Measurements from ENCODE around the gene SDSL. TPM values are rescaled to one million over a fixed set of nuclear protein-coding genes. Genes with fewer than 3 reads are reported as not detected.

Gene SDSL
- total RNA-seq, 4 donors from 2014 or later: 2.7 to 5.6 (median 3.2) TPM

GRCh38 chr12:113391145-113391544 is 31.0 kb upstream of the SDSL start:
- DNase-seq (ENCODE audit: extremely low spot score): no peak
- Histone ChIP-seq H3K27me3 (no peaks in the 10 kb centered on the region), H3K27ac (replicated peaks in 1 of 4) (no peak overlapping the region), H3K4me3 (no peak overlapping the region), H3K36me3 (peaks cover 18 to 52% (median 51%) of the 10 kb centered on the region in 4 donors), H3K4me1 (no peaks in the 10 kb centered on the region), H3K9me3 (no peaks in the 10 kb centered on the region)
- intact Hi-C loops (cut with DNase I): no loop called here
- WGBS: 92% methylated on average over 3 of the region's 3 CpGs
- TF ChIP-seq CTCF (IDR thresholded peaks at IDR 0.05) (no peak), POLR2A (IDR thresholded peaks at IDR 0.05; ENCODE audit: low read depth) (no peak), POLR2AphosphoS5 (IDR thresholded peaks at IDR 0.05) (no peak), EP300 (IDR thresholded peaks at IDR 0.05) (no peak)

GRCh38 chr12:113391650-113392337 is 30.4 kb upstream of the SDSL start:
- TF ChIP-seq POLR2AphosphoS5 (IDR thresholded peaks at IDR 0.05) (no peak), EP300 (IDR thresholded peaks at IDR 0.05) (no peak), CTCF (IDR thresholded peaks at IDR 0.05) (no peak), POLR2A (IDR thresholded peaks at IDR 0.05; ENCODE audit: low read depth) (no peak)
- no peaks in the 10 kb centered on the region for H3K27me3 ChIP-seq
- no peak for DNase-seq (ENCODE audit: extremely low spot score)
- H3K4me3 ChIP-seq: no peak overlapping the region
- no peaks in the 10 kb centered on the region for H3K9me3 ChIP-seq
- peaks cover 18 to 46% (median 44%) of the 10 kb centered on the region in 4 donors for H3K36me3 ChIP-seq
- WGBS: 87% methylated on average over 9 of the region's 9 CpGs
- intact Hi-C loops (cut with DNase I): no loop called here
- no peaks in the 10 kb centered on the region for H3K4me1 ChIP-seq
- no peak overlapping the region for H3K27ac ChIP-seq (replicated peaks in 1 of 4)

GRCh38 chr12:113392520-113392919 is 29.7 kb upstream of the SDSL start:
- Histone ChIP-seq H3K4me1 (no peaks in the 10 kb centered on the region), H3K4me3 (no peak overlapping the region), H3K27me3 (peaks cover 0 to 3% (median 0%) of the 10 kb centered on the region in 4 donors), H3K9me3 (no peaks in the 10 kb centered on the region), H3K36me3 (peaks cover 18 to 39% (median 37%) of the 10 kb centered on the region in 4 donors), H3K27ac (replicated peaks in 1 of 4) (no peak overlapping the region)
- TF ChIP-seq CTCF (IDR thresholded peaks at IDR 0.05) (no peak), POLR2AphosphoS5 (IDR thresholded peaks at IDR 0.05) (no peak), POLR2A (IDR thresholded peaks at IDR 0.05; ENCODE audit: low read depth) (no peak), EP300 (IDR thresholded peaks at IDR 0.05) (no peak)
- WGBS: 83% methylated on average over 7 of the region's 7 CpGs
- DNase-seq (ENCODE audit: extremely low spot score): no peak
- intact Hi-C loops (cut with DNase I): no loop called here

- intact Hi-C loops (cut with DNase I): no loop called here
- no peak overlapping the region for H3K4me3 ChIP-seq
- H3K4me1 ChIP-seq: no peaks in the 10 kb centered on the region
- no peak for DNase-seq (ENCODE audit: extremely low spot score)
- H3K9me3 ChIP-seq: no peaks in the 10 kb centered on the region
- peaks cover 18 to 33% (median 32%) of the 10 kb centered on the region in 4 donors for H3K36me3 ChIP-seq
- no peak overlapping the region for H3K27ac ChIP-seq (replicated peaks in 1 of 4)
- H3K27me3 ChIP-seq: peaks cover 0 to 9% (median 0%) of the 10 kb centered on the region in 4 donors
- WGBS: 76% methylated on average over 12 of the region's 17 CpGs
- TF ChIP-seq POLR2AphosphoS5 (IDR thresholded peaks at IDR 0.05) (peak in 1 of 2 donors; percentile 13), EP300 (IDR thresholded peaks at IDR 0.05) (no peak)
Observed at GRCh38 chr12:113392988-113393579, 29.1 kb upstream of the SDSL start.

- intact Hi-C loops (cut with DNase I): no loop called here
- no peak for TF ChIP-seq CTCF (IDR thresholded peaks at IDR 0.05)
- TF ChIP-seq POLR2AphosphoS5 (IDR thresholded peaks at IDR 0.05): no peak
- TF ChIP-seq POLR2A (IDR thresholded peaks at IDR 0.05; ENCODE audit: low read depth): no peak
- no peak for TF ChIP-seq EP300 (IDR thresholded peaks at IDR 0.05)
- no peaks in the 10 kb centered on the region for H3K4me1 ChIP-seq
- 80% methylated on average over 5 of the region's 5 CpGs for WGBS
- H3K4me3 ChIP-seq: no peak overlapping the region
- no peak for DNase-seq (ENCODE audit: extremely low spot score)
- no peaks in the 10 kb centered on the region for H3K9me3 ChIP-seq
- H3K27ac ChIP-seq (replicated peaks in 1 of 4): no peak overlapping the region
- H3K27me3 ChIP-seq: peaks cover 0 to 16% (median 0%) of the 10 kb centered on the region in 4 donors
- peaks cover 11 to 26% (median 25%) of the 10 kb centered on the region in 4 donors for H3K36me3 ChIP-seq
Observed at GRCh38 chr12:113393749-113394148, 28.4 kb upstream of the SDSL start.
